Measurements from ENCODE around the gene GP1BA.

The GP1BA gene
- total RNA-seq: 0 reads per million in 2 experiments

DNA sequence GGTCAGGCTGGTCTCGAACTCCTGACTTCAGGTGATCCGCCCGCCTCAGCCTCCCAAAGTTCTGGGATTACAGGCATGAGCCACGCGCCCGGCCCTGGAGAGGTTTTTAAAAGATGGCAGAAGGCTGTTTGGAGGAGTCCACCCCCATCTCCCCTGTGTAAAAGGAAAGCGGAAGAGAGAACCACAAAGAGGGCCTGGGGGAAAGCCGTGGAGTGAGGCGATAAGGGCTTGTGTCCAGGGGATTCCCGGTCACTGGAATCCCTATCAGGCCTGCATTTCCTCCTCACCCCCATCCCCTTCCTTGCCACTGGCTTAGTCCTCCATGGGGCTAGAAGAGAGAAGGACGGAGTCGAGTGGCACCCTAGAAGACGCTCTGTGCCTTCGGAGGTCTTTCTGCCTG lies at the start of gene GP1BA:
GP1BA (plus strand) TSS at position 315 of the 400 bp plus-strand sequence. CDS start 328 bp downstream, outside the sequence.
- DNase-seq (ENCODE audit: low read depth): no peak

DNA sequence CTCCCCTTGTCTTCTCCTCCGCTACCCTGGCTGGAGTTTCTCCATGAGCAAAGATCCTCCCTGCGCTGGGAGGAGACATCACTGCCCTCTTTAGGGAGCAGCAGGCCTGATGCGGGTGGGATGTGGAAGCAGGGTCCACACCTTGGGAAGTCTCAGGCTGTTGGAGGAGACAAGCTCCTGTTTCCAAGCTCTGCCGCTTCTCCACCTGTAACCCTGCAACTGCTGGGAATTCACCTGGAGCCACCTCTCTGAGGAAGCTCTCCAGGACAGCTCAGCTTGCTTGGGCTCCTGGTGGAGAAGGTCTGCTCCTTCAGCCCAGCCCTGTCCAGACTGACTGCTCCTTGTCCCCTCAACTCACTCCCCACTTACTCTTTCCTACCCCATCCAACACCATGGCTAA lies 47.6 kb upstream of the GP1BA start:
- DNase-seq (ENCODE audit: low read depth): no peak

DNA sequence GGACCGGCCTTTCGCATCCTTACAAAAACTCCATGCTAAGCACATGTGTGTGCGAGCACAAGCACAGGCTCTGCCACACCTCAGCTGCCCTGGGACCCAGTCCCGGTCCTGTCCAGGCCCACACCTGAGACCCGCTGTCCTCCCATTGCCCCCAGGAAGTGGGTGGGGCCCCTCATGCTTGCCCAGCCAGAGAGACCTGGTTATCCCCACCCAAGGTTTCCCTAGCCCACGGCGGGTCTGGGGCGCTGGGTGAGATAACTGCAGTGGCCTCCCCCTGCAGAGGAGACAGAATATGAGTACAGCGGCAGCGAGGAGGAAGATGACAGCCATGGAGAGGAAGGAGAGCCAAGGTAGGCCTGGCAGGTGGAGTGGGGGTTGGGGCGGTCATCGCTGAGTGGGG lies 45.2 kb upstream of the GP1BA start:
- no peak for DNase-seq (ENCODE audit: low read depth)

DNA sequence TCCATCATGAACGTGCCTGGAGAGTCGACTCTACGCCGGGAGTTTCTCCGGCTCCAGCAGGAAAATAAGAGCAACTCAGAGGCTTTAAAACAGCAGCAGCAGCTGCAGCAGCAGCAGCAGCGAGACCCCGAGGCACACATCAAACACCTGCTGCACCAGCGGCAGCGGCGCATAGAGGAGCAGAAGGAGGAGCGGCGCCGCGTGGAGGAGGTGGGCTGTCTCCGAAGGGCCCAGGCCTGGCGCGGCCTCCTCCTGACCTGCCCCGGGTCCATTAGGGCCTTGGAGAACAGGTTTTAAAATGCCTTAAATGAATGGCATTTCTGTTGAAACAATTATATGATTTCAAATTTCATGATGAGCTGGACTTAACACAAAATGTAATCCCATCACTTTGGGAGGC lies 44.5 kb upstream of the GP1BA start:
- no peak for DNase-seq (ENCODE audit: low read depth)

DNA sequence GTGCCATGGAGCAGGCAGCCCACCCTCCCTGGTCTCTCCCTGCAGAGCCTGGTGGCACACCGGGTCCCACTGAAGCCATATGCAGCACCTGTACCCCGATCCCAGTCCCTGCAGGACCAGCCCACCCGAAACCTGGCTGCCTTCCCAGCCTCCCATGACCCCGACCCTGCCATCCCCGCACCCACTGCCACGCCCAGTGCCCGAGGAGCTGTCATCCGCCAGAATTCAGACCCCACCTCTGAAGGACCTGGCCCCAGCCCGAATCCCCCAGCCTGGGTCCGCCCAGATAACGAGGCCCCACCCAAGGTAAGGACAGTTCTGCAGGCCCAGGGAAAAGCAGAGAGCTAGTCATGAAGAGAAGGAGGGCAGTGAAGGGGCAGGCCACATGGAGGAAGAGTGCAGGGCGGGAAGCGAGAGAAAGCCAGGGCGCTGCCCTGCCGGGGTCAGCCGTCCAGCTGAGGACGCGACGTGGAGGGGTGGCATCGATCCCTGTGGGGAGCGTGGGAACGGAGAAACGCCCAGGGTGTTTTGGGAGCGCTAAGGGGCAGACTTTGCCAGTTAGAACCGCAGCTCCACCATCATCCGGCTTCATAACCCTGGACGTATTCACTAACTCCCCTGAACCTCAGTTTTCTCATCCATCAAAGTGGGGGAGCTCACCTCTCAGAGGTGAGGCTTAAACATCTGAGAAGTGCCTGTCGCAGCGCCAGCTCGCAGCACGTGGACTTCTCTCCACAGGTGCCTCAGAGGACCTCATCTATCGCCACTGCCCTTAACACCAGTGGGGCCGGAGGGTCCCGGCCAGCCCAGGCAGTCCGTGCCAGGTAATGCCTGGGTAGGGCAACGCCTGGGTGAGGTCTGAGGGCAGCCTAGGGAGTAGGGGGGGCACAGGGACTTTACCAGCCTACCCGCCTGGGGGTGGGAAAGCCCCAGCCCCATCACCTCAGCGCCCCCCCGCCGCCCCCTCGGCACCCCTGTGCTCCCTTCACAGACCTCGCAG lies 40.4 kb upstream of the GP1BA start:
- DNase-seq (ENCODE audit: low read depth): no peak

DNA sequence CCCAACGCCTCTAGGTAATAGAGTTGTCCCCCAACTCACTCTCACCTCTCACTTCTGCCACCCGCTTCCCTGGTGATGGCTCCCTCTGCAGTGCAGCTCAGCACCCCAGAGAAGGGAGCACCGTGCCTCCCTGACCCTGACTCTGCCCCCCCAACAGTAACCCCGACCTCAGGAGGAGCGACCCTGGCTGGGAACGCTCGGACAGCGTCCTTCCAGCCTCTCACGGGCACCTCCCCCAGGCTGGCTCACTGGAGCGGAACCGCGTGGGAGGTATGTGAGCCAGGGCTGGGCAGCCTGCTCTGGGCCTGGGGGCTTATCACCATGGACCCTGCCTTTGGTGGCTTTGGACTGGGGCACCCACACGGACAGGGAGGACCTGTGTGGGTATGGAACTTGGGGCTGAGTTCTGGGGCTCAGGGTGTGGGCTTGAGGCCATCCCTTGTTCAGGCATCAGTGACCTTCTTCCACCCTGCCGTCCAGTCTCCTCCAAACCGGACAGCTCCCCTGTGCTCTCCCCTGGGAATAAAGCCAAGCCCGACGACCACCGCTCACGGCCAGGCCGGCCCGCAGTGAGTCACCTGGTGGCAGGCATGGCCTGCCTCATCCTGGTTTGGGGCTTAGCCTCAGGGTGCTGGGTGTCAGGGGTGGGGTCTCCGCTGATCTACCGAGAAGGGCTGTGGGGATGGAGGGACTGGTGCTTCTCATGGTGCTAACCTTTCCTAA lies 39.4 kb upstream of the GP1BA start:
- no peak for DNase-seq (ENCODE audit: low read depth)

DNA sequence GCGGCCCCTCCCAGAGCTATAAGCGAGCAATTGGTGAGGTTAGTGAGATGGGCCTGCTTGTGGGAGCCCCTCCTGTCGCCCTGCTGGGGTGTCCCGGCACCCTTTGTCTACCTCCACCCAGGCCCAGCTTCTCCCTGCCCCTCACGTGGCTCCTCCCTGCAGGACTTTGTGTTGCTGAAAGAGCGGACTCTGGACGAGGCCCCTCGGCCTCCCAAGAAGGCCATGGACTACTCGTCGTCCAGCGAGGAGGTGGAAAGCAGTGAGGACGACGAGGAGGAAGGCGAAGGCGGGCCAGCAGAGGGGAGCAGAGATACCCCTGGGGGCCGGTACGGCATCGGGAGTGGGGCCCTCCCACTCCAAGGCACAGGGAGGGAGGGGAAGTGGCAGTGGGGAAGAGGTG lies 38.8 kb upstream of the GP1BA start:
- DNase-seq (ENCODE audit: low read depth): no peak

DNA sequence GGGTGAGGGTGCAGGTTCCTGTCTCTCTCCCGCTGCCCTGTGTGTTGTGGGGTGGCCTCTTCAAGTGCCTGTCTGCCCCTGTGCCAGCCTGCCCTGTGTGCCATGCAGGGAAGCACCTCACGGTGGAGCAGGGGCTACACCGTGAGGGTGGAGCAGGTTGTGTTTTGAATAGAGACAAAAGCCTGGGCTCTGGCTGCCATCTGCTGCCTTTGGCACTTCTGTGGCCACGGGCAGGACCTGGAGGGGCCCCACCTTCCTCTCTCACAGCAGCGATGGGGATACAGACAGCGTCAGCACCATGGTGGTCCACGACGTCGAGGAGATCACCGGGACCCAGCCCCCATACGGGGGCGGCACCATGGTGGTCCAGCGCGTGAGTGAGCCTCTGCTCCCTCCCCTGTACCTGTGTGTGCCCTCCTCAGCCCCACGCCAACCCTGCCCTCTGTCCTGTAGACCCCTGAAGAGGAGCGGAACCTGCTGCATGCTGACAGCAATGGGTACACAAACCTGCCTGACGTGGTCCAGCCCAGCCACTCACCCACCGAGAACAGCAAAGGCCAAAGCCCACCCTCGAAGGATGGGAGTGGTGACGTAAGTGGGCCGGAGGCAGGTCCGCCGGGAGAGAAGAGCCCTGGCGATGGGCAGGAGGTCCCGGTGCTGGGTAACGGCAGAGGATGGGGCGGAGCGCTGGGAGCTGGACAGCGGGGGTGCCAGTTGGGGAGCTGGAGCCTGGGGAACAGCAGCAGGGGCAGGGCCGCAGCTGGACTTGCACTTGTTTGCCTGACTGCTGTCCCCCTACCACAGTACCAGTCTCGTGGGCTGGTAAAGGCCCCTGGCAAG lies 38.1 kb upstream of the GP1BA start:
- DNase-seq (ENCODE audit: low read depth): no peak

DNA sequence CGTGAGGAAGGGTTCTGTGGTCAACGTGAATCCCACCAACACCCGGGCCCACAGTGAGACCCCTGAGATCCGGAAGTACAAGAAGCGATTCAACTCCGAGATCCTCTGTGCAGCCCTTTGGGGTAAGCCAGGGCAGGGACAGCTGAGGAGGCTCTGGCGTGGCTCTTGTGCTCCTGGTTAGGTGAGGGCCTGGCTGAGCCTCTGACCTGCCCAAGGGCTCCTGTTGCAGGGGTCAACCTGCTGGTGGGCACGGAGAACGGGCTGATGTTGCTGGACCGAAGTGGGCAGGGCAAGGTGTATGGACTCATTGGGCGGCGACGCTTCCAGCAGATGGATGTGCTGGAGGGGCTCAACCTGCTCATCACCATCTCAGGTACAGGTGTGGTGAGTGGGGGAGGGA lies 37.0 kb upstream of the GP1BA start:
- DNase-seq (ENCODE audit: low read depth): no peak

DNA sequence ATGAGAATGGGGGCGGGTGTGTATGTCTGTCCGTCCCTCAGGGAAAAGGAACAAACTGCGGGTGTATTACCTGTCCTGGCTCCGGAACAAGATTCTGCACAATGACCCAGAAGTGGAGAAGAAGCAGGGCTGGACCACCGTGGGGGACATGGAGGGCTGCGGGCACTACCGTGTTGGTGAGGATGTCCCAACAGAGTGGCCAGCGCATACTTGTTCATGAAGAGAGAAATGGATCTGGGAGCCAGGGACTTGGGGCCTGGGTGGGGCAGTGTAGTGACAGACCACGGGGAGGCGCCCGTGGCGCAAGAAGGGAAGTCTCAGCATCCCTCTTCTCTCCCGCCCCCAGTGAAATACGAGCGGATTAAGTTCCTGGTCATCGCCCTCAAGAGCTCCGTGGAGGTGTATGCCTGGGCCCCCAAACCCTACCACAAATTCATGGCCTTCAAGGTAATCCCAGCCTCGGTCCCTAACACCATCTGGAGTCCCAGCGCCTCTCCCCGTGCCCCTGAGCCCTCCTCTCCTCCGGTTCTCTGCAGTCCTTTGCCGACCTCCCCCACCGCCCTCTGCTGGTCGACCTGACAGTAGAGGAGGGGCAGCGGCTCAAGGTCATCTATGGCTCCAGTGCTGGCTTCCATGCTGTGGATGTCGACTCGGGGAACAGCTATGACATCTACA lies 36.3 kb upstream of the GP1BA start:
- DNase-seq (ENCODE audit: low read depth): no peak

DNA sequence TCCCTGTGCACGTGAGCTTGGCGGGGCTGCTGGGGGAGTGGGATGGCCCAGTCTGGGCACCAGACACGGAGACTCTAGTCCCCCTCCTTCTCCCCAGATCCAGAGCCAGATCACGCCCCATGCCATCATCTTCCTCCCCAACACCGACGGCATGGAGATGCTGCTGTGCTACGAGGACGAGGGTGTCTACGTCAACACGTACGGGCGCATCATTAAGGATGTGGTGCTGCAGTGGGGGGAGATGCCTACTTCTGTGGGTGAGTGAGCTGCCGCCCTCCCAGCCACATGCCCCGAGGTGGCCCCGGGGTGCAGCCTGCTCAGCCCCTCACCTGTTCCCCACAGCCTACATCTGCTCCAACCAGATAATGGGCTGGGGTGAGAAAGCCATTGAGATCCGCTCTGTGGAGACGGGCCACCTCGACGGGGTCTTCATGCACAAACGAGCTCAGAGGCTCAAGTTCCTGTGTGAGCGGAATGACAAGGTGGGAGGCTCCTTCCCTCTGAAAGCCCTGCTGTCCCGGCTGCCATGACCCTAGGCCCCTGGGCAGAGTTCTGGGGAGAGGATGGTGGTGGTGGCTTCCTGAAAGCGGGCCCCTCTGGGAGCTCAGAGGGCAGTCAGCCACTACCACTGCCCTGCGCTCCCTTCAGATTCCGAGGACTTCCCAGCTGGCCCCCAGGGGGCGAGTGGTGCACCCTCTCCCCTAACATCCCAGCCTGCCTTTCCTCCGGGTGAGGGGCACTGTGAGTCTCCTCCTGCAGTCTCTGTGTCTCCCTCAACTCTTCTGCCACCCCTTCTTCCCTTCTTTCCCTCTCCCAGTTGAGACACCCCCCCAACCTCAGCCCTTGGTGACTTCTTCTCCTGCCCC lies 35.5 kb upstream of the GP1BA start:
- no peak for DNase-seq (ENCODE audit: low read depth)

DNA sequence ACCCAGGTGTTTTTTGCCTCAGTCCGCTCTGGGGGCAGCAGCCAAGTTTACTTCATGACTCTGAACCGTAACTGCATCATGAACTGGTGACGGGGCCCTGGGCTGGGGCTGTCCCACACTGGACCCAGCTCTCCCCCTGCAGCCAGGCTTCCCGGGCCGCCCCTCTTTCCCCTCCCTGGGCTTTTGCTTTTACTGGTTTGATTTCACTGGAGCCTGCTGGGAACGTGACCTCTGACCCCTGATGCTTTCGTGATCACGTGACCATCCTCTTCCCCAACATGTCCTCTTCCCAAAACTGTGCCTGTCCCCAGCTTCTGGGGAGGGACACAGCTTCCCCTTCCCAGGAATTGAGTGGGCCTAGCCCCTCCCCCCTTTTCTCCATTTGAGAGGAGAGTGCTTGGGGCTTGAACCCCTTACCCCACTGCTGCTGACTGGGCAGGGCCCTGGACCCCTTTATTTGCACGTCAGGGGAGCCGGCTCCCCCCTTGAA lies 34.8 kb upstream of the GP1BA start:
- no peak for DNase-seq (ENCODE audit: low read depth)

DNA sequence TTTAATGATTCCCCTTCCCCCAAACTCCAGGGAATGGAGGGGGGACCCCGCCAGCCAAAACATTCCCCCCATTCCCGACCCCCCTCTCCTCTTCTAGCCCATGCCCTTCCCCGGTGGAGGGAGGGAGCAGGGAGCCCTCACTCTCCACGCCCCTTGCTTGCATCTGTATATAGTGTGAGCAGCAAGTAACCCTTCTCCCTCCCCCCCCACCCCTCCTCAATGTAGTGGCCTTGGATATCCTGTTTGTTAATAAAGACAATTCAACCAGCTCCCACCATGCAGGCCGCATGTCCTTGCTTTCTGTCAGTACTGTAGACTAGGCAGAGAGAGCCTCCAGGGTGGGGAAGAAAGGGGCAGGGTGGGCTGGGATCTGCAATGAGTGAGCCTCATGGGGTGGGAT lies 34.3 kb upstream of the GP1BA start:
- DNase-seq (ENCODE audit: low read depth): no peak

DNA sequence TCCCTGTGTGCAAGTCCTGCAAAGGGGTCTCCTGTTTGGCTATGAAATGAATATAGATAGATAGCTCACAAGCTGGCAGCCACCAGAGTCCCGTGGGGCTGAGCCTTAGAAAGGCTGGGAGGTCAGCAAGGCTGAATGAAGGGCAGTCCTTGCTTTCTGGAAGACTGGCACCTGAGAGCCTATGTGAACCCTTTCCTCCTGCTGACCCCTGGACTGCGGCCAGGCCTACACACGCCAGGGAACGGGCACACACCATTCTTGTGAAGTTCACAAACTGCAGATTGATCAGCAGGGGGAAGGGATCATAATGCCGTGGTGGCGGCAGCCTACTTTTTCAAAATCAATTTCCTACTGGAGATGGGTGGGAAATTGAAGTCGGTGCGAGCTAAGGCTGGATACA lies 33.7 kb upstream of the GP1BA start:
- no peak for DNase-seq (ENCODE audit: low read depth)

DNA sequence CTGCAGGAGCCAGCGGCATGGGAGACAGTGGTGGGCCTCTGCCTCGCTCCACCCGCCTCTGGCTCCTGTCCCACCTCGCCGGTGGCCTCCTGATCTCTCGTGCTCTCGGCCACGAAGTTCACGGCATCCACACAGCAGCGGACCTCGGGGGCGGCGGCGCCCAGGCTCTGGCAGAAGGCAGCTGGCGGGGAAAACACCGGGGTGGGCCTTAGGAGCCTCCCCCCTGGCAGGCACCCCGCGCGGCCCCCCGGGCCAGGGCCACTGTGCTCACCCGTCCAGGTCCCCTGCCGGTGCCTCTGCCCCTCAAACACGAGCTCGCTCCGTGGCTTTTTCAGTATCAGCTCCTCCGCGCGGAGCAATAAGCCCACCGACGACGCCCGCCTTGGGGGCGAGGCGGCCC lies 33.1 kb upstream of the GP1BA start:
- DNase-seq (ENCODE audit: low read depth): no peak

DNA sequence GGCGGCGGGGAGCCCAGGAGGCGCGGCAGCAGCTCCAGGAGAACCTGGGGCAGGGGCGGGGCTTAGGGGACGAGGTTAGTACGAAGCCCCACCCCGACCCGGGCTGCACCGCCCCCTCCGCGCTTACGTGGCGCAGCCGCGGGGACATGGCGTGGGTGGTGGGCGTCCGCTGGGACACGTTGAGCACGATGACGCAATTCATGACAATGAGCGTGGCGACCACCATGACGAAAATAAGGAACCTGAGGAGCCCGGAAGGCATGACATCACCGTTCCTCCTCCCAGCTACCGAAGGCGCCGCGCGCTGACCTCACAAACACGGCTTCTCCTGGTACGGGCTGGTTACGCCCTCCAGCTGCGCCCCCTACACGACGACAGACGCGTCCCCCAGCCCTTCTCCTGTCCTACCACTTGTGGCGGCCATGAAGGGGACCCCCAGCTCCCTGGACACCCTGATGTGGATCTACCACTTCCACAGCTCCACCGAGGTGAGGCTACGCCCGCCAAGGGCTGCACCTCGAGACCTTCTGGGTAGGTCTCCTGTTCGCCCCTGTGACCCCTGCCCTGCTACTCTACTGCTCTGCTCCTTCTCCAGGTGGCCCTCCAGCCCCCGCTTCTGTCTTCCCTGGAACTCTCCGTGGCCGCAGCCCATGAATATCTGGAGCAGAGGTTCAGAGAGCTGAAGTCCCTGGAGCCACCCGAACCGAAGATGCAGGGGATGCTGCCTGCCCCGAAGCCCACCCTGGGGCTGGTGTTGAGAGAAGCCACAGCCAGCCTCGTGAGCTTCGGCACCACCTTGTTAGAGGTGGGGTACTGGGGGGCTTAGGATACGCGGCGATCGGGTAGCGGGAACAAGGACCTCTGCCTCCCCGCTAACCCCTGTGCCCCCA lies 32.5 kb upstream of the GP1BA start, which contains the start of gene C17orf107:
C17orf107 (plus strand) TSS at position 196 of the 890 bp plus-strand sequence; CDS start at position 423, 227 bp downstream.
- peak; percentile 96 for DNase-seq (ENCODE audit: low read depth)

DNA sequence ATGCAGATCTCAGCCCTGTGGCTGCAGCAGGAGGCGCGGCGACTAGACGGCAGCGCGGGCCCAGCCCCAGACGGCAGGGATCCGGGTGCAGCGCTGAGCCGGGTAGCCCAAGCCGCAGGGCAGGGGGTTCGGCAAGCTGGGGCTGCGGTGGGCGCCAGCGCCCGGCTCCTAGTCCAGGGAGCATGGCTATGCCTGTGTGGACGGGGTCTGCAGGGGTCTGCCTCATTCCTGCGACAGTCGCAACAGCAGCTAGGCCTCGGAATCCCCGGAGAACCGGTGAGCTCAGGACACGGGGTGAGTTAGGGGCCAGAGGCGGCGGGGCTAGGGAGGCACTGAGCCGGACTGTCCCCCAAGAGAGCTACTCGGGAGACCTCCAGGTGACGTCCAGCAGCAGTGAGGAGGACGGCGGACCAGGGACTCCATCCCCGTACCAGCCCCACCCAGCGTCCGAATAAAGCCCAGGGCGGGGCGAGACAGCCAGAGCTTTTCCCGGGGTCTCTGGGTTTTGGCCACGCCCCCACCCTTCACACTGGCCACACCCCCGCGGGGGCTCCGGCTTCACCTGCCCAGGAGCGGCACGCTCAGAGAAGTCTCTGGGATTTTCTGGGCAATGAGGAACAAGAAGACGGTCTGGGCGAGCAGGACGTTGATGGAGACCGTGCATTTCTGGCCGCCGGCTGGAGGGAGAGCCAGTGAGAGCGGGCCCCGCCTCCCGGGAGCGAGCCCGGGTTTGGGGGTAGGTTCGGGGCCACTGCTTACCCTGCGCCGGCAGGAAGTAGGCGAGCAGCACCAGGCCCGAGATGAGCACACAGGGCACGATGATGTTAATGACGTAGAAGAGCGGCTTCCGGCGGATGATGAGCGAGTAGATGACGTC lies 31.6 kb upstream of the GP1BA start:
- peak; percentile 64 for DNase-seq (ENCODE audit: low read depth)

DNA sequence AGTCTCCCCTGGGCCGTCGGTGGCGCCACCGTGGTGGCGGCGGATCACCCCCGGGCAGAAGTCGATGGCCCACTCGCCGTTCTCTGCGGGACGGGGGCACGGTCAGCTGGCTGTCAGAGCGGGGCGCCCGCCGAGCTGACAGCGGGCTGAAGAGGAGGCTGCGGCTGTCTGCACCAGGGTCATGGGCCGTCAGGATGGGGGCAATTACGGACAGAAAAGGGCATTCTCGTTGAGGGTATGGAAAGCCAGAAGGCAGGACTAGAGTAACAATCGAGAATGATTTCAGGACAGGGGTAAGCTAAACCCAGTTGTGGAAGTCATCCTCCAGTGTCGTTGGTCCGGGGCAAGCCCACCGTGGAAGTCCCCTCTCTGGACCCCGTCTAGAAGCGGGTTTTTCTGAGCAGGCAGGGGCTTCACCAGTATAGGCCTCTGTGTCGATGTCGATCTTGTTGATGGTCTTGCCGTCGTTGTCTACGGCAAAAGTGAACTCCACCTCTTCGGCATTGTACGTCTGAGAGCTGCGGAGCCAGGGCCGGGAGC lies 30.9 kb upstream of the GP1BA start:
- no peak for DNase-seq (ENCODE audit: low read depth)

Data from T follicular helper cell (primary cell).